Common myeloid progenitor, CD34-positive (primary cell): ENCODE results near the gene SPTLC1.
A peak's percentile ranks its signal among the peaks of the same experiment; 100 is the strongest.

Experiments used
- CTCF ChIA-PET: fragments of 350-600 bp; sonication (Branson Sonifier 250); formaldehyde crosslinking; loops from one replicate; lab custom pipeline; 2021; ENCODE audit warnings: antibody characterized with exemption; lab: Charles Lee
- POLR2A ChIA-PET: fragments of 350-600 bp; sonication (Branson Sonifier 250); formaldehyde crosslinking; loops from one replicate; lab custom pipeline; 2021; ENCODE audit warnings: antibody characterized with exemption; lab: Charles Lee
- DNase-seq, 3 donors: peaks; one replicate each; pipeline versions ENCODE4 v3.0.0 to v3.0.0-alpha.2; 2013
- H3K27ac ChIP-seq, 2 experiments: 1 replicate in 1 of 2; 2 replicates in 1 of 2; pipeline ENCODE4 v1.7.0; 2013; ENCODE audit warnings: inconsistent platforms in 2 of 2, low read length in 2 of 2, mild to moderate bottlenecking in 2 of 2, low read depth in 1 of 2, moderate library complexity in 1 of 2; ENCODE audit not compliant: severe bottlenecking in 2 of 2, insufficient read depth in 1 of 2, poor library complexity in 1 of 2
- H3K27me3 ChIP-seq, 5 experiments: replicated peaks in 2 of 5; 1 replicate in 3 of 5; 2 replicates in 2 of 5; pipeline versions ENCODE4 v1.6.1 to v1.7.0; 2013; ENCODE audit warnings: low read length in 4 of 5, mild to moderate bottlenecking in 2 of 5, moderate library complexity in 2 of 5, inconsistent platforms in 1 of 5; ENCODE audit not compliant: insufficient read depth in 5 of 5, control insufficient read depth in 4 of 5
- H3K36me3 ChIP-seq, 4 experiments: 1 replicate in 2 of 4; 2 replicates in 2 of 4; pipeline versions ENCODE4 v1.6.1 to v1.7.0; 2013; ENCODE audit warnings: low read length in 3 of 4, control low read depth in 1 of 4, mild to moderate bottlenecking in 1 of 4; ENCODE audit not compliant: control insufficient read depth in 4 of 4, insufficient read depth in 4 of 4
- H3K4me1 ChIP-seq, 4 experiments: 1 replicate in 3 of 4; 2 replicates in 1 of 4; pipeline versions ENCODE4 v1.6.1 to v1.7.1; 2013; ENCODE audit warnings: low read length in 3 of 4, mild to moderate bottlenecking in 3 of 4, control low read depth in 1 of 4, inconsistent platforms in 1 of 4, moderate library complexity in 1 of 4; ENCODE audit not compliant: control insufficient read depth in 4 of 4, insufficient read depth in 4 of 4; ENCODE audit errors: control extremely low read depth in 1 of 4
- H3K4me3 ChIP-seq, 7 experiments: 1 replicate in 4 of 7; 2 replicates in 3 of 7; pipeline versions ENCODE4 v1.5.1 to v1.7.0; 2013; ENCODE audit warnings: mild to moderate bottlenecking in 7 of 7, low read length in 6 of 7, moderate library complexity in 6 of 7, inconsistent platforms in 2 of 7, low read depth in 2 of 7, control low read depth in 1 of 7; ENCODE audit not compliant: insufficient read depth in 4 of 7, control insufficient read depth in 1 of 7; ENCODE audit errors: extremely low read depth in 1 of 7
- H3K9me3 ChIP-seq, 5 experiments: 1 replicate in 4 of 5; 2 replicates in 1 of 5; pipeline versions ENCODE4 v1.6.1 to v1.7.1; 2013; ENCODE audit warnings: low read length in 4 of 5, mild to moderate bottlenecking in 2 of 5, inconsistent platforms in 1 of 5, low read depth in 1 of 5, moderate library complexity in 1 of 5; ENCODE audit not compliant: control insufficient read depth in 4 of 5, insufficient read depth in 2 of 5; ENCODE audit errors: control extremely low read depth in 1 of 5
- WGBS: methylation state at CpG from one replicate; pipeline ENCODE4 v1.1.5; 2013; ENCODE audit not compliant: insufficient coverage; 5-methylcytosine and 5-hydroxymethylcytosine counted together

Gene SPTLC1

GRCh38 chr9:92001244-92001643 lies 114.0 kb downstream of the SPTLC1 start:
- Histone ChIP-seq H3K4me3 (no peak overlapping the region), H3K4me1 (no peaks in the 10 kb centered on the region), H3K36me3 (no peaks in the 10 kb centered on the region), H3K9me3 (peaks cover 0 to 6% (median 0%) of the 10 kb centered on the region in 5 experiments), H3K27me3 (peaks cover 0 to 3% (median 0%) of the 10 kb centered on the region in 5 experiments), H3K27ac (no peak overlapping the region)
- ChIA-PET POLR2A (no interaction called here), CTCF (no interaction called here)
- no peak for DNase-seq
- WGBS, result 90% methylated on average over 6 of the region's 6 CpGs

- H3K36me3 ChIP-seq, result no peaks in the 10 kb centered on the region
- peak; percentile 19 to 72 (median 57) for DNase-seq
- no peak overlapping the region for H3K27ac ChIP-seq
- ChIA-PET CTCF (no interaction called here), POLR2A (no interaction called here)
- H3K4me1 ChIP-seq, result peaks cover 0 to 2% (median 0%) of the 10 kb centered on the region in 4 experiments
- 18% methylated on average over 8 of the region's 8 CpGs for WGBS
- no peak overlapping the region for H3K4me3 ChIP-seq
- H3K27me3 ChIP-seq, result peaks cover 2 to 23% (median 4%) of the 10 kb centered on the region in 5 experiments
- H3K9me3 ChIP-seq, result peaks cover 0 to 1% (median 0%) of the 10 kb centered on the region in 5 experiments
These were observed 120.1 kb downstream of the SPTLC1 start for GRCh38 chr9:91995000-91995655.

- H3K36me3 ChIP-seq, result no peaks in the 10 kb centered on the region
- H3K27ac ChIP-seq, result no peak overlapping the region
- CTCF ChIA-PET, result no interaction called here
- H3K9me3 ChIP-seq, result peaks cover 0 to 1% (median 0%) of the 10 kb centered on the region in 5 experiments
- peaks cover 2 to 23% (median 4%) of the 10 kb centered on the region in 5 experiments for H3K27me3 ChIP-seq
- POLR2A ChIA-PET, result no interaction called here
- peaks cover 0 to 2% (median 0%) of the 10 kb centered on the region in 4 experiments for H3K4me1 ChIP-seq
- WGBS, result 100% methylated on average over 1 of the region's 4 CpGs
- no peak overlapping the region for H3K4me3 ChIP-seq
- no peak for DNase-seq
These were observed 120.8 kb downstream of the SPTLC1 start for GRCh38 chr9:91994422-91994821.

- Histone ChIP-seq H3K27ac (no peak overlapping the region), H3K36me3 (no peaks in the 10 kb centered on the region), H3K4me1 (peaks cover 0 to 2% (median 0%) of the 10 kb centered on the region in 4 experiments), H3K27me3 (peaks cover 0 to 23% (median 4%) of the 10 kb centered on the region in 5 experiments), H3K4me3 (no peak overlapping the region), H3K9me3 (no peaks in the 10 kb centered on the region)
- ChIA-PET POLR2A (no interaction called here), CTCF (no interaction called here)
- no peak for DNase-seq
- WGBS, result 94% methylated on average over 7 of the region's 12 CpGs
These were observed 122.7 kb downstream of the SPTLC1 start for GRCh38 chr9:91992461-91993041.

GRCh38 chr9:91991721-91992341 lies 123.4 kb downstream of the SPTLC1 start:
- Histone ChIP-seq H3K27ac (no peak overlapping the region), H3K4me1 (peaks cover 0 to 2% (median 0%) of the 10 kb centered on the region in 4 experiments), H3K4me3 (no peak overlapping the region), H3K9me3 (no peaks in the 10 kb centered on the region), H3K36me3 (no peaks in the 10 kb centered on the region), H3K27me3 (peaks cover 0 to 23% (median 4%) of the 10 kb centered on the region in 5 experiments)
- ChIA-PET POLR2A (no interaction called here), CTCF (no interaction called here)
- 95% methylated on average over 20 of the region's 20 CpGs for WGBS
- DNase-seq, result no peak

- ChIA-PET POLR2A (no interaction called here), CTCF (no interaction called here)
- WGBS, result 100% methylated on average over 1 of the region's 2 CpGs
- H3K9me3 ChIP-seq, result peaks cover 0 to 7% (median 3%) of the 10 kb centered on the region in 5 experiments
- H3K36me3 ChIP-seq, result no peaks in the 10 kb centered on the region
- H3K4me3 ChIP-seq, result no peak overlapping the region
- DNase-seq, result no peak
- no peak overlapping the region for H3K27ac ChIP-seq
- no peaks in the 10 kb centered on the region for H3K4me1 ChIP-seq
- H3K27me3 ChIP-seq, result peaks cover 0 to 1% (median 0%) of the 10 kb centered on the region in 5 experiments
These were observed 129.0 kb downstream of the SPTLC1 start for GRCh38 chr9:91986248-91986647.

- DNase-seq, result no peak
- Histone ChIP-seq H3K4me3 (no peak overlapping the region), H3K27ac (no peak overlapping the region), H3K4me1 (no peaks in the 10 kb centered on the region), H3K27me3 (peaks cover 0 to 2% (median 0%) of the 10 kb centered on the region in 5 experiments), H3K9me3 (peaks cover 0 to 7% (median 5%) of the 10 kb centered on the region in 5 experiments), H3K36me3 (no peaks in the 10 kb centered on the region)
- 94% methylated on average over 2 of the region's 2 CpGs for WGBS
- CTCF ChIA-PET, result no interaction called here
- POLR2A ChIA-PET, result no interaction called here
These were observed 129.5 kb downstream of the SPTLC1 start for GRCh38 chr9:91985692-91986091.
